GM18873 (cell line): ENCODE results near the gene PFDN1.

ENCODE experiments used
- ATAC-seq: cut with Tn5 transposase; IDR thresholded peaks from one replicate; pipeline ENCODE4 v1.9.1; 2021; ENCODE audit warnings: mild to moderate bottlenecking, moderate library complexity, moderate number of reproducible peaks; ENCODE audit not compliant: unreplicated experiment, low FRiP score

The PFDN1 gene

DNA sequence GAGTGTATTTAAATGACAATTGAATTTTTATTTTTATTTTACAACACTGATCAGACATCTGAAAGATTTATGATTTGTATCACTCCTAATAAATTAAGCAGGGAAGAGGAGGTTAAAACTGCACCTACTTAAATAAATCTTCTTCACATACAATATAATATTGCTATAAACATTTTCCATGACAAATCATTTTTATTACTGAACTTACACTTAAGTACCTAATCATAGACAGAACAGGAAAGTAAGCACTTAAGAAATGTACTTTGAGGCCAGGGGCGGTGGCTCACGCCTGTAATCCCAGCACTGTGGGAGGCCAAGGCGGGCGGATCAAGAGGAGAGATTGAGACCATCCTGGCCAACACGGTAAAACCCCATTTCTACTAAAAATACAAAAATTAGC lies 3.8 kb downstream of the PFDN1 start:
- ATAC-seq, result no peak

DNA sequence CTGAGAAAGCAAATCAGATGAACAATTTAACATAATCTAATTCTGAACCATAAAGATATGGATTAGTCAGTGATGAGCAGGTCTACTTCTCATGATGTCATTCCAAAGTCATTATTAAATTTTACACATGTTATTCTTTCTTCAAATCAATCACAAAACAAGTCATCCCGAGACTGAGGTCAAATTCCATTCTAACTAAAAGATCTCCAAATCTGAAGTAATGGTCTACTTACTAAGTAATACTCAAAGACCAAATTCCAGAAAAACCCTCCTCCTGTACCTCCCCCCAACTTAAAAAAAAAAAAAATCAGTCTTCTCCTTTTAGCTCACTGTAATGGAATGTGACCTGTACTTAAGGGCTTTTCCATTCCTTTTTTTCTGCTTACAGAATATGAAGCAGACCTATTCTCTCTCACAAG lies 4.7 kb downstream of the PFDN1 start:
- no peak for ATAC-seq

GRCh38 chr5:140297283-140297682 lies 5.6 kb downstream of the PFDN1 start:
- ATAC-seq, result no peak

GRCh38 chr5:140296289-140296688 lies 6.6 kb downstream of the PFDN1 start:
- ATAC-seq, result no peak

DNA sequence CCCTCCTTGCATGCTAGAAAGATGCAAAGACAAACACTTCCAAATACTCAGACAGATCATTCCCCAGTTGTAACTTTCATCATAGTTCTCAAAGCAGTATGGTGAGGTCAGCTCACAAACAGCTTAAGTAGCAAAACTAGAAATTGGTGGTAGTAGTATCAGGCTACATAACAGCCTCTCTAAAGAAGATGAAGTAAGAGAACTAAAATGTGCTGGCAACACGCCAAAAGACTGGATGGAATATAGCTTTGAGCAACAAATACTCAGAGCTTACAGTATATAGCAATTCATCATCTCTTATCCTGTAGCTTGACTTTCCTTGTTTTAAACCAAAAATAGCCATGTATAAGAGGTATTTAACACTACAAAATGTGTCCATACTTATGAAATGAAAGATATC lies 7.5 kb downstream of the PFDN1 start:
- ATAC-seq, result no peak

GRCh38 chr5:140294753-140295152 lies 8.1 kb downstream of the PFDN1 start:
- ATAC-seq, result no peak

DNA sequence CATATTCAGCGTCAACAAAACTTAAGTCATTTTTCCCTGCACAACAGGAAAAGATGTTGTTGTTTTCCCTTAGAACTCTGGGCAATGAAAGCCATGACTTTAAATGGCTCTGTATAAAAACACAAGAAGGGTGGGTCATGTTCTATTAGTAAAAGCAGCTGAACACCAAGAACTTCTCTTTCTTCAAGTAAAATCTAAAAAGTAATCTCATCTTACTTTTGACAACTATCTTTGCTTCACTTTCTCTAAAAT lies 9.1 kb downstream of the PFDN1 start:
- no peak for ATAC-seq

DNA sequence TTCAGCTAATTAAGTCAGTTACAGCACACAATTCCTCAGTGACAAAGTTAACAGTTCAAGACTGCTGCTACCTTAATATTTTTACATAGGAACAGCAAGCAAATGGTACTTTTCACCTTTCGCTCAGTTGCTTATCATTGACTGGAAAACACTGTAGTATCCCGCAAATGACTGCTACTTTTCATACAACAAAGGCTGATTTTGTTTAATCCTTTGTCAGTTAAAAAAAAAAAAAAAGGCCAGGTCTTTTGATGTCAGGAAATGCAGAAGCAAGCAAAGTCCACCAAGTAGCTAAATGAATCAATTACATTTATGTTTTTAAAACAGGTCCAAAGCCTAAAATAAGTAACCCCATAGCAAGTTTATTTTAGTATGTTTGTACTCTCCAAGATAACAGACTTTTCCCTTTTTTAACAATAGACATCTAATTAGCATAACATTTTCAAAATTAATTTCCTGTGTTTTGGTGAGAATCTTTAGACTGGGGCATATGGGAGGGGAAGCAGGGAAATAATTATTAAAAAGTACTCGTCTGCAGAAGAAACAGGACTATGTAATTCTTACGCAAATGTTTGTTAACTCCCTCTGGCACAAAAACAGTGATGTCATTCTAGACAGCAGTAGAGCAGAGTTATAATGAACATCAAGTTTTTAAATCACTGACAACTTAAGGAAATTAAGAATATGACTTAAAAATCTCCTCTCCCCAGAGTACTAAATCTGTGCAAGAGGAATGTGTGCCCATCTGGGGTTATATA lies 9.6 kb downstream of the PFDN1 start:
- ATAC-seq, result no peak

- ATAC-seq, result no peak
Observed at GRCh38 chr5:140292212-140293036, 10.5 kb downstream of the PFDN1 start.

DNA sequence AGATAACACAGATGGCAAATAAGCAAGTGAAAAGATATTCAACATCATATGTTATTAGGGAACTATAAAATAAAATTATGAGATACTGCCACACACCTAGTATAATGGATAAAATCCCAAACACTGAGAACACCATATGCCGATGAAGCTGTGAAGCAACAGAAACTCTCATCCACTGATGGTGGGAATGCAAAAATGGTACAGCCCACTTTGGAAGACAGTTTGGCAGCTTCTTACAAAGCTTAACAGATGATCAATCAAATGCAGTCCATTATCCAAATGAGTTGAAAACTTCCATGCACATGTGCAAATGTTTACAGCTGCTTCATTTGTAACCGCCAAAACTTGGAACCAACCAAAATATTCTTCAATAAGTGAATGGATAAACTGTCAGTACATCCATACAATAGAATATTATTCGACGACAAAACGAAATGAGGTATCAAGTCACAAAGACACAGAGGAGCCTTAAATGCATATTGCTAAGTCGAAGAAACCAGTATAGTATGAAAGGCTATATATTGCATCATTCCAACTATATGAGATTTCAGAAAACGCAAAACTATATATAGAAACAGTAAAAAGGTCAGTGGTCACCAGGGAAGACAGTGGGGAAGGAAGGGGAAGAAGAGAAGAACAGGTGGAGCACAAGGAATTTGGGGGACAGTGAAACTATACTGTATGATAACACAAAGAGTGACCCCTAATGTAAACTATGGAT lies 14.9 kb downstream of the PFDN1 start:
- ATAC-seq, result no peak

- no peak for ATAC-seq
Observed at GRCh38 chr5:140286424-140286823, 16.5 kb downstream of the PFDN1 start.

DNA sequence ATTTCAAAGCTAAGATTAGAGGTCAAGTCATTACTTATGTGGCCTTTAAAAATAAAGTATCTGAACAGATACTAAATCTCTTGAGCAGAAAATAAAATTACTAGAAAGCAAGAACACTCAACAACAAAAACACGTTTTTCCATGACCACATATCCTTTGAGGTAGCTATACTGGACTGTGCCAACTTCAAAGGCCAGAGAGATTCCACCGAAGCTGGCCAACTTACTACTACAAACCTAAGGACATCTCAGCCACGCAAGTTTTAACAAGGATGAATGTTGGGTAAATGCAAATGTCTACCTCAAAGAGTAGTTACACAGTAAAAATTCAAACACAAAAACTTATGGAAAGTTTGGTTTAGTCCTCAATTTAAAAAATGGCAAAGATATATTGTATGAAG lies 18.9 kb downstream of the PFDN1 start:
- no peak for ATAC-seq

GRCh38 chr5:140282266-140282665 lies 20.6 kb downstream of the PFDN1 start:
- ATAC-seq, result no peak

GRCh38 chr5:140275837-140276236 lies 27.1 kb downstream of the PFDN1 start:
- no peak for ATAC-seq

- no peak for ATAC-seq
Observed at GRCh38 chr5:140273401-140273877, 29.5 kb downstream of the PFDN1 start.

DNA sequence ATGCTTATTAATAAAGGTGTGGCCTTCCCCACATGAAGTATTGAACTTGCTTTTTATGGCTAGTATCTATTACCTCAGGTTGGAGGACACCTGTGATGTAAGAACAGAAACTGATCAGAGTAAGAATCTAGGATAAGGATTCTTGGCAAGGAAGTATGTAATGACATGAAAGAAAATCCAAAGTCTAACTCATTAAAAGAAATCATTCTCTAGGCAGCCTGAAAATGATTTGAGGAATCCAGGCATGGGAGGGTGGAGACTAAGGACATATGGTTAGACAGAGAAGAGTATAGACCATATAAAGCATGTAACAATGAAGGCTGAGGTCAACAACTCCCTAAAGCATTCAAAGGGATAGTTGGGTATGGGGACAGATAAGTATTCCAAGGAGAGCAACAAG lies 32.9 kb downstream of the PFDN1 start:
- ATAC-seq, result no peak

- no peak for ATAC-seq
Observed at GRCh38 chr5:140267559-140268018, 35.3 kb downstream of the PFDN1 start.

DNA sequence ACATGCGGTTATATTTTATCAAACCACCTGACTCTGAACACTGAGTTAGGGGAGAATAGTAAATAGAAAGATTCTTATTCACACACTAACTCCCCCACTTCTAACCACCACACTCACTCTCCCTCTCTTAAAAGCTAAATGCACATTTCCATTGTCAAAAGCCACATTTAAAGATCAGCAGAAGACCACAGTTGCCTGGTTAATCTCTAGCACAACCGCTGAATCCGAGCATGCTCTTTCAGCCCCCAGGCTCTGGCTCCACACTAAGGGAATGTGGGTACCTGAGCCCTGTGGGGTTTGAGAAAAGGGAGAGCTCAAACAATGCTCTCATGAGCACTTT lies 35.7 kb downstream of the PFDN1 start:
- no peak for ATAC-seq

DNA sequence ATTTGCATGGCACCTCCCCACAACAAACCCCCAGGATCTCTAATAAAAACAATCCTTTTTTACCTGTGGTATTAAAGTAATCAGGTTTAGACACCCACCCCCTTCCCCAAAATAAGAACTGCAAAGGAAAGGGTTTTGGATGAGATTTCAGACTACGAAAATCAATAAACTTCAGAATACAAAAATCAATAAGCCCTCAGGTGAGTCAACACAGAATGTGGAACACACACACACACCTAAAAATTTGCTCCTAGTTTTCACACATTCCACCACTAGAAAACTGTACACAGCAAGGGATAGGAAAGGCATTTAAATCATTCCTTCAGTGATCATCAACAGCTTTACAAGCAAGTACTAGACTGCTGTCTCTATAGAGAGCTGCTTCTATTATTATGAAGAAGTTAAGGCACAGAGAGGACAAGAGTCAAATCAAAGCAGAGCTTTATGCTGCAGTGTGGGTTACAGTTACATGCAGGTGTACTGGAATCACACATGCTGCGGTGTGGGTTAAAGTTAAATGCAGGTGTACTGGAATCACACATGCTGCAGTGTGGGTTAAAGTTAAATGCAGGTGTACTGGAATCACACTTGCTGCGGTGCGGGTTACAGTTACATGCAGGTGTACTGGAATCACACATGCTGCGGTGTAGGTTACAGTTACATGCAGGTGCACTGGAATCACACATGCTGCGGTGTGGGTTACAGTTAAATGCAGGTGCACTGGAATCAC lies 36.3 kb downstream of the PFDN1 start:
- no peak for ATAC-seq

DNA sequence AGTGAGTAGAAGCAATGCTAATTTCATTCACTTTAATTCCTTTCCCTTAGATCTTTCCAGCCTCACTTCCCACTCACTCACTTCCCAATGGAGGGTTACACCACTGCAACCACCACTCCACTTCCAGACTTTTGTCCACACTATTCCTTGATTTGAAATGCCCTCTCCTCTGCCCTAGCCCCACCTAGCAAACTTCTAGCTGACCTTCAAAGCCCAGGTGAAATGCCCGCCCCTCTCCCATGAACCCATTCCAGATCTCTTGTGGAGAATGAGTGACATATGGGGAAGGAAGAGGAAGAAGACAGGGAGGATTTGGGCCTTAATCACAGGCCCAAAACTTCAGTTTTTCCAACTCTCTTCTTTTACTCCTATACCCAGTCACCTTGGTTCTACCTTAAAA lies 37.1 kb downstream of the PFDN1 start:
- no peak for ATAC-seq

- ATAC-seq, result no peak
Observed at GRCh38 chr5:140262839-140263238, 40.1 kb downstream of the PFDN1 start.
